ENCODE results near the gene SPATS2L. TPM values are rescaled to one million over a fixed set of nuclear protein-coding genes. Genes with fewer than 3 reads are reported as not detected.

Gene SPATS2L
- total RNA-seq, 2 donors from 2014 or later, result 77.4 to 88.7 TPM

GRCh38 chr2:200330351-200331060 is 24.0 kb downstream of the SPATS2L start:
- H3K4me1 ChIP-seq (replicated peaks), result no peaks in the 10 kb centered on the region
- TF ChIP-seq, protein P1, sequence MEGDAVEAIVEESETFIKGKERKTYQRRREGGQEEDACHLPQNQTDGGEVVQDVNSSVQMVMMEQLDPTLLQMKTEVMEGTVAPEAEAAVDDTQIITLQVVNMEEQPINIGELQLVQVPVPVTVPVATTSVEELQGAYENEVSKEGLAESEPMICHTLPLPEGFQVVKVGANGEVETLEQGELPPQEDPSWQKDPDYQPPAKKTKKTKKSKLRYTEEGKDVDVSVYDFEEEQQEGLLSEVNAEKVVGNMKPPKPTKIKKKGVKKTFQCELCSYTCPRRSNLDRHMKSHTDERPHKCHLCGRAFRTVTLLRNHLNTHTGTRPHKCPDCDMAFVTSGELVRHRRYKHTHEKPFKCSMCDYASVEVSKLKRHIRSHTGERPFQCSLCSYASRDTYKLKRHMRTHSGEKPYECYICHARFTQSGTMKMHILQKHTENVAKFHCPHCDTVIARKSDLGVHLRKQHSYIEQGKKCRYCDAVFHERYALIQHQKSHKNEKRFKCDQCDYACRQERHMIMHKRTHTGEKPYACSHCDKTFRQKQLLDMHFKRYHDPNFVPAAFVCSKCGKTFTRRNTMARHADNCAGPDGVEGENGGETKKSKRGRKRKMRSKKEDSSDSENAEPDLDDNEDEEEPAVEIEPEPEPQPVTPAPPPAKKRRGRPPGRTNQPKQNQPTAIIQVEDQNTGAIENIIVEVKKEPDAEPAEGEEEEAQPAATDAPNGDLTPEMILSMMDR (IDR thresholded peaks at IDR 0.05), result no peak
- TF ChIP-seq POLR2A (IDR thresholded peaks at IDR 0.05) (no peak), POLR2AphosphoS5 (IDR thresholded peaks at IDR 0.05) (no peak)
- WGBS, result 44% methylated on average over 5 of the region's 5 CpGs

DNA sequence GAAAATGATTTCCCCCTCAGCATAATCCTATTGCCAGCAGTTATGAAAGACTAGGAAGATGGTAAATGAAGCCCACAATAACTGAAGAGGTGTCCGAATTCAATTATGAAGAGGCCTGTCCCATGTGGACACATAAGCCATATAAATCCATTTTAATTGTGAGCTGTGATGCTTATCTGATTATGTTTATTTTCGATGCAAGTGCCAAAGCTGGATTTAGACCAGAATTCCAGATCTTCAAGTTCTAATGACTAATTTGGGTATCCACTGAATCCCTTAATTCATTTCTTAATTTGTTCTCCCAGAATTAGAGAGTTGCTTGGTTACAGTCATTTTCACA is 24.5 kb downstream of the SPATS2L start:
- no peaks in the 10 kb centered on the region for H3K4me1 ChIP-seq (replicated peaks)
- no peaks in the 10 kb centered on the region for H3K36me3 ChIP-seq
- H3K4me3 ChIP-seq, result no peak overlapping the region
- 36% methylated on average over 2 of the region's 2 CpGs for WGBS
- no peaks in the 10 kb centered on the region for H3K27me3 ChIP-seq (replicated peaks; ENCODE audit: insufficient read depth)
- TF ChIP-seq POLR2A (IDR thresholded peaks at IDR 0.05) (no peak), POLR2AphosphoS5 (IDR thresholded peaks at IDR 0.05) (no peak)
- TF ChIP-seq, protein P1 (IDR thresholded peaks at IDR 0.05), result no peak
- no peaks in the 10 kb centered on the region for H3K9me3 ChIP-seq
- intact Hi-C loops (cut with DNase I), result no loop called here
- no peak overlapping the region for H3K27ac ChIP-seq
- DNase-seq (ENCODE audit: low spot score), result no peak

More at GRCh38 chr2:200330351-200331060, 24.0 kb downstream of the SPATS2L start:
- Histone ChIP-seq H3K4me3 (no peak overlapping the region), H3K27me3 (replicated peaks; ENCODE audit: insufficient read depth) (no peaks in the 10 kb centered on the region), H3K9me3 (no peaks in the 10 kb centered on the region), H3K36me3 (no peaks in the 10 kb centered on the region), H3K27ac (no peak overlapping the region)
- DNase-seq (ENCODE audit: low spot score), result no peak
- intact Hi-C loops (cut with DNase I), result no loop called here

DNA sequence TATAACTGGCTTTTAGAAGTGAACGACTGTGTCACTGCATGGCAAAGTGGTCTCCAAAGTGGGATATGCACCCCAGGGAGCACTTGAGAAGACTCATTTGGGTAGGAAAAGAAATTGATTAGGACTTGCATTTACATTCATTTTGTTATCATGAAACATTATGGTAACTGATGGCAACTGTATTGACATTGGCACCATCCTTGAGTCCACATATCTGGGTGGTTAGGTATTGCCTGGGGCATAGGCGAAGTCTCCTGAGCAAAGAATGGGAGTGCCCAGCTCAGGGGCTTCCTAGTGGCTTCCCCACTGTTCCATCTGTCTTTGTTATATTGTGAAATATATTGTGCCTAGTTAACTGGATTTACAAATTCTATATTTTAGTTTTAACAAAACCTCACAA is 29.2 kb downstream of the SPATS2L start:
- H3K9me3 ChIP-seq, result no peaks in the 10 kb centered on the region
- H3K4me3 ChIP-seq, result no peak overlapping the region
- no peaks in the 10 kb centered on the region for H3K36me3 ChIP-seq
- H3K4me1 ChIP-seq (replicated peaks), result no peaks in the 10 kb centered on the region
- TF ChIP-seq POLR2A (IDR thresholded peaks at IDR 0.05) (no peak), POLR2AphosphoS5 (IDR thresholded peaks at IDR 0.05) (no peak)
- TF ChIP-seq, protein P1 (IDR thresholded peaks at IDR 0.05), result no peak
- no peak for DNase-seq (ENCODE audit: low spot score)
- no peaks in the 10 kb centered on the region for H3K27me3 ChIP-seq (replicated peaks; ENCODE audit: insufficient read depth)
- 78% methylated on average over 2 of the region's 2 CpGs for WGBS
- H3K27ac ChIP-seq, result no peak overlapping the region
- intact Hi-C loops (cut with DNase I), result no loop called here

DNA sequence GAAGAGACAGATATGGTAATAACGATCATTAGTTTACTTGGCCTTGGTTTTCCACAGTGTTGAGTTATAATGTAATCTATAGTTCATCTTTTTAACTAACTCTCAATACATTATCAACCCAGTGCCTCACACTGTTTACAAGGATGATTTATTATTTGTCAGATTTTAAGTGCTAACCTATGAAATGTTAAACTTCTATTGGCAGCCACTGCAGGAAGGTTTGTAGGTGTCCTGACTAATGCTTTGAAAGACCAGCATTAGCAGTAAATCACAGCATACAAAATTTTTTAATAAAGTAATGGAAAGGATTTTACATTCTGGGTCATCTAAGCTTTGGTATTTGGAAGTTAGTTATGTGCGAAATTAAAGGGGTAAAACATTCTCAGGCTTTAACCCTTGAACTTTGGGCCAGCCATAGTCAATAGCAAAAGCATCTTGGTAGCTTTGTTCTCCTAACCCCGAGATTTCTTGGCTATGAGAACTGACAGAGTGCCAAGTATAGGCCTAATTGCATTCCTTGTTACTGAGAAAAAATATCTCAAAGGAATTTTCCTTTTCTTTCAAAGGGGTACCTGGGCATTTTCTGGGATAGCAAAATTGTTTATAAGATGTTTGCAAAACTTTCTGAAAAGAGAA is 30.6 kb downstream of the SPATS2L start:
- TF ChIP-seq, protein P1 (IDR thresholded peaks at IDR 0.05), result no peak
- no peak for TF ChIP-seq POLR2AphosphoS5 (IDR thresholded peaks at IDR 0.05)
- no peak for TF ChIP-seq POLR2A (IDR thresholded peaks at IDR 0.05)
- H3K4me1 ChIP-seq (replicated peaks), result no peaks in the 10 kb centered on the region
- DNase-seq (ENCODE audit: low spot score), result no peak
- H3K9me3 ChIP-seq, result no peaks in the 10 kb centered on the region
- WGBS, result 20% methylated on average over 3 of the region's 3 CpGs
- no peaks in the 10 kb centered on the region for H3K36me3 ChIP-seq
- H3K27ac ChIP-seq, result no peak overlapping the region
- no peak overlapping the region for H3K4me3 ChIP-seq
- intact Hi-C loops (cut with DNase I), result no loop called here
- H3K27me3 ChIP-seq (replicated peaks; ENCODE audit: insufficient read depth), result no peaks in the 10 kb centered on the region

- Histone ChIP-seq H3K27ac (no peak overlapping the region), H3K9me3 (no peaks in the 10 kb centered on the region), H3K36me3 (no peaks in the 10 kb centered on the region), H3K27me3 (replicated peaks; ENCODE audit: insufficient read depth) (no peaks in the 10 kb centered on the region), H3K4me3 (no peak overlapping the region), H3K4me1 (replicated peaks) (no peaks in the 10 kb centered on the region)
- intact Hi-C loops (cut with DNase I), result no loop called here
- DNase-seq (ENCODE audit: low spot score), result no peak
- WGBS, result 37% methylated on average over 2 of the region's 2 CpGs
- TF ChIP-seq POLR2A (IDR thresholded peaks at IDR 0.05), result no peak
- TF ChIP-seq, protein P1 (IDR thresholded peaks at IDR 0.05), result no peak
- TF ChIP-seq POLR2AphosphoS5 (IDR thresholded peaks at IDR 0.05), result no peak
Measured at GRCh38 chr2:200337621-200338020, 31.1 kb downstream of the SPATS2L start.

Data from prostate gland (tissue), 2 donors.